NCI-H1092 treated with DMSO at 0.1 percent for 48 hours (cell line): ENCODE measurements around the gene EHMT1.
"Not testable (repeated sequence)": the region's sequence is repeated elsewhere in the genome, so short reads cannot be mapped to it uniquely, and the experiment has no call there.

Source experiments
- DNase-seq: peaks from one replicate; lab custom pipeline; 2025; lab: John Stamatoyannopoulos, UW

The EHMT1 gene

DNA sequence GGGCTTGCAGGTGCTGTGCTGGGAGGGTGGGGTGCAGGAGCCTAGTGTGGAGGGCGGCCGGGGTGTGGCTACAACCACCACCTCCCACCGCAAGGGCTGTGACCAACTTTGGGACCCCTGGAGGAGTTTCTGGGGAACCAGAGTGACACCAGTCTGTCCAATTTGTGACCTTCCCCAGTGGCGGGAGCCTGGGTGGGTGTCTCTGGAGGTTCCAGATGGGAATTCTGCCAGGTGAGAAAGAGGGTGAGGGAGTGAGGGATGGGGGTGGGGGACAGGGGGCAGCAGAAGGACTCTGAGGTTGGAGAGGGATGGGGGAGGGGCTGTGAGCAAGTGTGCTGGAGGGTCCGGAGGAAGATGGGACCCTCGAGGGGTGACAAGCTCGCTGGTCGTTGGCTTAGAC lies 254.6 kb downstream of the EHMT1 start:
- no peak for DNase-seq

DNA sequence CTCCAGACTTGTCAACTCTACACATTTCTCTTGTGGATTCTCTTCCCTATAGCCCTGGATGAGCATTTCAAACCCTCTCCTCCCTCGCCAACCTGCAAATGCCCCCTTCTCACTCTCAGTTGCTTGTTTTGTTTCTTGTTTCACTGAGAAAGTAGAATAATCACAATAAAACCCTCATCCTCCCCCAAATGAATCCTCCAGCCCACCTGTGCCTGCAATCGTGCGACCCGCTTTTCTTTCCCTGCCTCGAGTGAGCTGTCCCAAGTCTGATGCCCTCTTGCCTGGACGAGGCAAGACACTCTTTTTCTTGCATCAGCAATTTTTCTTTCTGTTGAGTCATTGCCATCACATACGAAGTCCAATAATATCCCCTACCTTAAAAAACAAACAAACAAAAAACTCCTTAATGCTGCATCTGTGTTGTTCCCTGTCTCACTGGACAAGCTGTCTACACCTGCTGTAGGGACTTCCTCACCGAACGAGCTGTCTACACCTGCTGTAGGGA lies 255.1 kb downstream of the EHMT1 start:
- DNase-seq: no peak

DNA sequence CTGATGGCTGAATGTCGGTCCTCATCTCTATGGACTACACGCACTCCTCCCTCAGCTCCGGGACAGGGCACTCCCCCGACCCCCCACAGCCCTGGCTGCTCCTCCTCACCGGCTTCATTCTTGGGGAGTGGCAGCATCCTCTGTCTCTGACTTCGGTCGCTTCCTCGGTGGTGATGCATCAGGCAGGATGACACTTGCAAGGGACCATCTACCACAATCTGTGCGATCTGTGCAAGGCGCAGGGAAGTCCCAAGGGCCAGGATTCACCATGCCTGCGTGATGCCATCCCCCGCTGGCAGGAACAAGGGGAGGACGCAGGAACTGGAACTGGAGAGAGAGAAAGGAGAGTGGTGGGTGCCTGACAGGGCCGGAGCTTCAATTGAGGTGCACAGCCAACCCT lies 256.5 kb downstream of the EHMT1 start:
- DNase-seq: no peak

DNA sequence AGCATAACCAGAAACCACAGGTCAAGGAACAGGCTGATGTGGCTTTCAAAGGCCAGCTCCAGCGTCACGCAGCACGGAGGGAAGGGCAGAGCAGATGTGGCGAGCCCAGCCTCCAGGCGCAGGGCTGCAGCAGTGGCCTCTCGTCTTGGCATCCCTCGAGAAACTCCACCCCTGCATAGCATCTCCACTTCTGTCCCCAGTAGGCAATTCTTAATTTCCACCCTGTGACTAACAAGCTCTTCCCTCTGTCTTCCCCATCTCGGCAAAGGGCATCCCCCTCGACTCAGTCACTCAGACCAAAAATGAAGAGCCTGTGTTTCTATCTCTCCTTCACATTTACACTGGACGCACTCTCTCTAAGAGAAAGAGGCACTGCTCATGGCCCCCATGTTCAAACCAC lies 257.0 kb downstream of the EHMT1 start:
- DNase-seq: no peak

- DNase-seq: no peak
Observed at GRCh38 chr9:137876269-137876668, 257.5 kb downstream of the EHMT1 start.

GRCh38 chr9:137876781-137877386 lies 258.1 kb downstream of the EHMT1 start:
- DNase-seq: no peak

DNA sequence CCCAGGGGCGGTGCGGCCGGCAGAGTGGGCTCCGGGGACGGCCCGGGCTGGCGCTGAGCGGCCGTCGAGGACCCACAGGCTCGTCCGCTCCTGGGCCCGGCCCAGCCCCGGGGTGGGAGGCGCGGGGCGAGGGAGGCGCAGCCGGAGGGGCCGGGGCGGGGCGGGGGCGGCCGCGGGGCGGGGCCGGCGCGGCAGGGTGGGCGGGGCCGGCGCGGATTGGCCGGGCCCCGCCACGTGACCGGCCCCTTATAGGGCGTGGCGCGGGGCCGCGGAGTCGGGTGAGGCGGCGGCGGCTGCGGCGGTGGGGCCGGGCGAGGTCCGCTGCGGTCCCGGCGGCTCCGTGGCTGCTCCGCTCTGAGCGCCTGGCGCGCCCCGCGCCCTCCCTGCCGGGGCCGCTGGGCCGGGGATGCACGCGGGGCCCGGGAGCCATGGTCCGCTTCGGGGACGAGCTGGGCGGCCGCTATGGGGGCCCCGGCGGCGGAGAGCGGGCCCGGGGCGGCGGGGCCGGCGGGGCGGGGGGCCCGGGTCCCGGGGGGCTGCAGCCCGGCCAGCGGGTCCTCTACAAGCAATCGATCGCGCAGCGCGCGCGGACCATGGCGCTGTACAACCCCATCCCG lies 258.8 kb downstream of the EHMT1 start, which contains the start of gene CACNA1B:
TSS of gene CACNA1B (plus strand) at position 277 of the 617 bp plus-strand sequence. CDS start at position 429, 152 bp downstream.
- DNase-seq: peak; percentile 19

DNA sequence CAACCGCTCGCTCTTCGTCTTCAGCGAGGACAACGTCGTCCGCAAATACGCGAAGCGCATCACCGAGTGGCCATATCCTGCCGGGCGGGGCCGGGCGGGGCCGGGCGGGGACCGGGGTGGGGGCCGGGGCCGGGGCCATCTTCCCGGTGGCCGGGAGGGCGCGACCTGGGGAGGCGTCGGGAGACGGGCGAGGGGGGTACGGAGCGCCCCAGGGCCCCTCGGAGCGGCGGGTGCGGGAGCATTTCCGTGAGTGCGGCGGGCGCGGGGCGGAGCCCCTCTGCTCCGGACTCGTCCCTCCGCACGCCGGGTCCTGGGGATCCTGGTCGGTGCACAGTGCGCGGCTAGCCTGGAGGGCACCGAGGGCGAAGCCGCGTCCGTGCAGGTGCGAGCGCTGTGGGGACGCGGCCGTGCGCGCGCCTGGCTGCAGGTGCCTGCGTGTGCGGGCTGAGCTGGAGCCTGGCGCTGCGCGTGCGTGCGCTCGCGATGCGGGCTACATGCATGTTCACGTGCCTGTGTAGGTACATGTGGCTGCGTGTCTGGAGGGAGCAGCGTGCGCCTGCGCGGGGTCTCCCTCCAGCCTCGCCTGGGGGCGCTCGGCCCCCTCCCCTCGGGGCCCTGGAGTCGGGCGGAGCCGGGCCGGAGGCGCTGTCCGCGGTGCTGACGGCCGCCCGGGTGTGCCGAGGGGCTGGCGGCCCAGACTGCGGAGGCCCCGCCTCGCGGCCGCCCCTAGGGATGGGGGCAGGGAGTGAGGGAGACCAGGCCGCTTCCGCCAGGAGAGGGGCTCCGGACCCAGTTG lies 259.5 kb downstream of the EHMT1 start:
- DNase-seq: peak; percentile 46

- DNase-seq: no peak
Observed at GRCh38 chr9:137879052-137879451, 260.2 kb downstream of the EHMT1 start.

- no peak for DNase-seq
Observed at GRCh38 chr9:137879566-137880150, 260.9 kb downstream of the EHMT1 start.

- DNase-seq: no peak
Observed at GRCh38 chr9:137880160-137880975, 261.6 kb downstream of the EHMT1 start.

DNA sequence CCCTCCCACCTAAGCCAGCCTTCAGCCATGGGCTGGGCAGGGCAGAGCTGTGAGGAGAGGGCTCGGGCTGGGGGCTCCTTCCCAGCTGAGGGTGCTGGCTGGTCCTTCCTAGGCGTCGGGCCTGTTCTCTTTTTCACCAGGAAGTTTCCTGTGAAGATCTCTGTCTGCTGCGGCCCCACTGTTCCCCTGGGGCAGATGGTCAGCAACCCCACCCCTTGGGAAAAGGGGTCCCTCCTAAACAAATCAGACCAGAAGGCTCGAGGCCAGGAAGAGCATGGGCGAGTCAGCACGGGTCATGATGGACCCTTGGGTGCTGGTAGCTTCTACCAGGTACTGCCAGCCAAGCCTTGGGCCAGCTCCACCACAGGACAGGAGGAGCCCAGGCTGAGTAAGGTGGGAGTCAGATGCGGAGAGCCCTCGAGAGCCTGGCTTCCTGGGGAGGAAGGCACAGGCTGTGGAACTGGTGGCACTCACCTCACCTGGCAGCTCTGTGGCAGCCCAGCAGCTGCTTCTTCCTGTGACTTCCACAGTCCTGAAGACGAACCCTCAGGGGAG lies 262.2 kb downstream of the EHMT1 start:
- DNase-seq: no peak

DNA sequence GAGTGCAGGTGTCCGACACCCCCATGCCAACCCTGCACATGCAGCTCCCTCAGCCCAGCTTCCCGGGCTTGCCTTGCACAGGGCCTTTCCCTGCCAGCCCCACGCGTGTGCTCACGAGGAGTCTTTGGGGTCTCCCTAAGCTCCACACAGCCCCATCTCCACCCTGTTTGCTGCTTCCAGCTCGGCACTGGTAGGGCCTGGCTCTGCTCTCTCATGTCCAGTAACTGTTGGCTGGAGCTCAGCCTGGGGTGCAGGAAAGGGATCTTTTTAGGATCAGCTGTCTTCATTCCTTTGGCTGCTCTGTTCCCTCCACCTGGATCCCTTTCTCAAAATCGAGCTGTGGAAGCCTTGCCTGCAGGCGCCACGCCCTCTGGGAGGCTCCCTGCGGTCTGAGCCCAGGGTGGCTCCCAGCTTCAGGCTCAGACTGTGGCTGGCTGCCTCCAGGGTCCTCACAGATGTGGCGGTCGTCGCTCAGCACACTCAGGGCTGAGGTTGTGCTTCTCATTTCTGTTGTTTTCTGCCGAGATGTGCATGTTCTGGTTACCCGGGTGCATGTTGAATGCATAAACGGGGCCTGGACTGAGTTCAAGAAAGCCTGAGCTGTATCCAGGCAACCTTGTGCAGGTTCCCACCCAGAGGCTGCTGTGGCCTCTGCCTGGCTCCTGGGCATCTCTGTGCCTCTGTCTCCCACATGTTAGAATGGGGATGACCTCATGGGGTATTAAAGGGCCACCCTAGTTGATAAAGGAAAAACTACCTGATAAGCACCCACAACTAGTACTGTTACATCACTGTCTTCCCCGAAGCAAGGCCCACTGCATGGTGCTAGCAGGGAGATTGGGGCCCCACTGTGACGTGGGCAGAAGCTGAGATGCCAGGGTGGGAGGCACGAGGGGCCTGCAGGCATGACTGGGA lies 263.0 kb downstream of the EHMT1 start:
- DNase-seq: no peak

- DNase-seq: no peak
Observed at GRCh38 chr9:137882506-137882821, 263.7 kb downstream of the EHMT1 start.

GRCh38 chr9:137883977-137884376 lies 265.2 kb downstream of the EHMT1 start:
- not testable (repeated sequence) for DNase-seq

DNA sequence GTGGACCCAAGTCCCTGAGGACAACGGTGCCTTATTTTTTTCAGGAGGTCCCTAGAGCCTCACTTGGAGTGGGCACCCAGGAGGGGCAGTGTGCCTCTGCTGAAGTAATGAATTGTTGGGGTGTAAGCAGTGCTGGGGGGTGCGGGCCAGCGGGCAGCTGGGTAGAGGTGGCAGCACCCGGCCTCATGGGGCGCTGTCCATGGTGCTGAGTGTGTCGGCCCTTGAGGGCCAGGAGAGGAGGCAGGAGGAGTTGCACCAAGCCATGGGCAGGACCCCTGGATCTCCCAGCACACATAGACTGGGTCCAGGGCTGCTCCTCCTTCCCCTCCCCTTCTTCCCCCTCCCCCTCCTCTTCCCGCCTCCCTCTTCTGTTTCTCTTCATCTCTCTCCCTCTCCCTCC lies 265.7 kb downstream of the EHMT1 start:
- not testable (repeated sequence) for DNase-seq

- not testable (repeated sequence) for DNase-seq
Observed at GRCh38 chr9:137885121-137885520, 266.3 kb downstream of the EHMT1 start.
